ENCODE data around the gene CTPS2. TPM values are rescaled to one million over a fixed set of nuclear protein-coding genes. Genes with fewer than 3 reads are reported as not detected.
"Not testable (repeated sequence)": the region's sequence is repeated elsewhere in the genome, so short reads cannot be mapped to it uniquely, and the experiment has no call there.

CTPS2 gene
- total RNA-seq, 4 donors from 2014 or later: 5.4 to 14.7 (median 7.5) TPM

GRCh38 chrX:16619024-16619423, 93.4 kb downstream of the CTPS2 start:
- no peak for ATAC-seq (ENCODE audit: low FRiP score)
- DNase-seq (ENCODE audit: low spot score): no peak
- TF ChIP-seq, protein P1, sequence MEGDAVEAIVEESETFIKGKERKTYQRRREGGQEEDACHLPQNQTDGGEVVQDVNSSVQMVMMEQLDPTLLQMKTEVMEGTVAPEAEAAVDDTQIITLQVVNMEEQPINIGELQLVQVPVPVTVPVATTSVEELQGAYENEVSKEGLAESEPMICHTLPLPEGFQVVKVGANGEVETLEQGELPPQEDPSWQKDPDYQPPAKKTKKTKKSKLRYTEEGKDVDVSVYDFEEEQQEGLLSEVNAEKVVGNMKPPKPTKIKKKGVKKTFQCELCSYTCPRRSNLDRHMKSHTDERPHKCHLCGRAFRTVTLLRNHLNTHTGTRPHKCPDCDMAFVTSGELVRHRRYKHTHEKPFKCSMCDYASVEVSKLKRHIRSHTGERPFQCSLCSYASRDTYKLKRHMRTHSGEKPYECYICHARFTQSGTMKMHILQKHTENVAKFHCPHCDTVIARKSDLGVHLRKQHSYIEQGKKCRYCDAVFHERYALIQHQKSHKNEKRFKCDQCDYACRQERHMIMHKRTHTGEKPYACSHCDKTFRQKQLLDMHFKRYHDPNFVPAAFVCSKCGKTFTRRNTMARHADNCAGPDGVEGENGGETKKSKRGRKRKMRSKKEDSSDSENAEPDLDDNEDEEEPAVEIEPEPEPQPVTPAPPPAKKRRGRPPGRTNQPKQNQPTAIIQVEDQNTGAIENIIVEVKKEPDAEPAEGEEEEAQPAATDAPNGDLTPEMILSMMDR (IDR thresholded peaks at IDR 0.05): no peak

- ATAC-seq (ENCODE audit: low FRiP score) (no peak), DNase-seq (ENCODE audit: low spot score) (no peak)
- TF ChIP-seq, protein P1 (IDR thresholded peaks at IDR 0.05): no peak
These were observed 94.0 kb downstream of the CTPS2 start for GRCh38 chrX:16618422-16618821.

DNA sequence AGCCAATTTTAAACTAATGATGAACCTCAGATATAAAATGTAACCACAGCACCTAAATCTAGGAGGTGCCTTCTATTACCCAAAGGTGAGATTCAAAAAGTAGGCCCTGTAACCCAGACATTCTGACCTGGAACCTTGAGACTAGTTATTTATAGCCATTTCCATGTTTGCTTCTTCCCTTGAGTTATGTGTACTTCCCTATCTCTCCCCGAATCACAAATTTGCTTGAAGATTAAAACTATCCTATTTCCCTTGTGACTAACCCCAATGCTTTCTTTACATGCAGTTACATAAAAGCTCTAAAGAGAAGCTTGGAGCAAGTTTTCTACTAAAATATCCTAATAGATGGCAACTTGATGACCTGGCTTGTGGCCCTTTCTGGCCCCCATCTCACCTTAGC, 95.1 kb downstream of the CTPS2 start:
- no peak for DNase-seq (ENCODE audit: low spot score)
- no peak for ATAC-seq (ENCODE audit: low FRiP score)
- TF ChIP-seq, protein P1 (IDR thresholded peaks at IDR 0.05): no peak

GRCh38 chrX:16612257-16612897, 100.1 kb downstream of the CTPS2 start:
- no peak for DNase-seq (ENCODE audit: low spot score)
- TF ChIP-seq, protein P1 (IDR thresholded peaks at IDR 0.05): no peak
- no peak for ATAC-seq (ENCODE audit: low FRiP score)

GRCh38 chrX:16610654-16611053, 101.8 kb downstream of the CTPS2 start:
- not testable (repeated sequence) for DNase-seq (ENCODE audit: low spot score); ATAC-seq (ENCODE audit: low FRiP score)

DNA sequence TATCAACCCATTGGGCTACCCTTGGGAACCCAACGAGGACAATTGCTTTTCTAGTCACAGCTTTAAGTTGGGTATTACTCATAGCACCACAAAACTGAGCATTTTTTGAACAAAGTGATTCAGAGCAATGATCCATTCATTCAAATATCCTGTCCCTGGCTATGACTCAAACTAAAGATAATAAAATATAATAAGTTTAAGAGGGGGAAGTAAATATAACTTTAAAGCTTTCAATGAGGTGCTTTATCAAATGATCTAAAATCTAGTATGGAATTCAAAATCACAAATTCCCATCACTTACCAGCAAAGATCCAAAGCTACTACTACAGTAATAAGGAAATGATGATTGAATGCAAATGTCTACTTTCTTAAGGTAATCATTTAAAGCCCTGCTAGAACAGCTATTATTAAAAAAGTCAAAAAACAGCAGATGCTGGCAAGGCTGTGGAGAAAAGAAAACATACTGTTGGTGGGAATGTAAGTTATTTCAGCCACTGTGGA, 102.3 kb downstream of the CTPS2 start:
- no peak for DNase-seq (ENCODE audit: low spot score)
- ATAC-seq (ENCODE audit: low FRiP score): no peak
- TF ChIP-seq, protein P1 (IDR thresholded peaks at IDR 0.05): no peak

GRCh38 chrX:16606142-16606720, 106.2 kb downstream of the CTPS2 start:
- TF ChIP-seq, protein P1 (IDR thresholded peaks at IDR 0.05): no peak
- ATAC-seq (ENCODE audit: low FRiP score) (no peak), DNase-seq (ENCODE audit: low spot score) (no peak)
